Hepatocyte (in vitro differentiated cells): ENCODE data around the gene TPTE2.

Experiments
- CTCF ChIP-seq: fragments of 200-600 bp; sonication (generic); IDR thresholded peaks from 2 replicates; pipeline ENCODE4 v1.5.1; 2016; ENCODE audit warnings: antibody characterized with exemption, mild to moderate bottlenecking; ENCODE audit not compliant: poor library complexity
- EZH2 ChIP-seq: fragments of 200-600 bp; sonication (generic); IDR thresholded peaks from 2 replicates; pipeline ENCODE4 v1.6.1; 2016; ENCODE audit warnings: antibody characterized with exemption, mild to moderate bottlenecking, borderline replicate concordance

GRCh38 chr13:19605161-19605955 lies 44.0 kb upstream of the TPTE2 start:
- TF ChIP-seq CTCF, result no peak
- no peak for TF ChIP-seq EZH2
